Heart left ventricle (tissue), 13 donors: ENCODE measurements around the gene CCDC85B.

Experiments used
- CTCF ChIP-seq, 12 donors: fragments of 200-600 bp; sonication (generic) in 4 of 12; IDR thresholded peaks; one replicate each; pipeline versions ENCODE4 v1.5.0 to v1.8.0; 2018 to 2022; ENCODE audit warnings: antibody characterized with exemption in 12 of 12, mild to moderate bottlenecking in 5 of 12
- POLR2A ChIP-seq, 2 donors: fragments of 450-650 bp; IDR thresholded peaks; one replicate each; pipeline ENCODE4 v1.6.1; 2017; ENCODE audit warnings: antibody characterized with exemption in 2 of 2, mild to moderate bottlenecking in 2 of 2, moderate library complexity in 2 of 2
- donor health status: ischemic (EF 13 %, LVEDD 7.1; RV severe dilation, severe dysfunction).
- donor health status: DM: no; HTN: yes; CAD: no.
- donor health status: DM: no; HTN: no; CAD: no.
- donor health status: ischemic (EF 25% LVEDD 6.9; RV normal size, moderate dysfunction).
- donor health status: ischemic (EF 25% LVEDD 5.7; RV mildly dilated, moderate dysfunction).
- donor health status: ischemic (EF 35%, LVEDD 5.7; RV mildly dilated, moderate dysfunction).
- donor health status: nonischemic (EF 11% LVEDD 7.7; RV severe dilation, severe dysfunction).
- donor health status: DM: yes; HTN: yes; CAD: no.
- donor health status: PGD.
- donor health status: ischemic (EF 29% LVEDD 5.4; RV normal size, mild dysfunction).
- donor health status: nonischemic (EF 23%, LVEDD 6.1; RV moderate dilation, normal function).

GRCh38 chr11:65883058-65883761 is 7.3 kb upstream of the CCDC85B start:
- TF ChIP-seq CTCF (IDR thresholded peaks at IDR 0.05) = no peak
- TF ChIP-seq POLR2A (IDR thresholded peaks at IDR 0.05) = no peak
